GM21515 (cell line): ENCODE results near the gene ATP6V1G1.
A peak's percentile ranks its signal among the peaks of the same experiment; 100 is the strongest.

Experiments
- ATAC-seq: cut with Tn5 transposase; IDR thresholded peaks from one replicate; pipeline ENCODE4 v1.9.1; 2021; ENCODE audit not compliant: unreplicated experiment

Gene ATP6V1G1

GRCh38 chr9:114611516-114612271 is 24.1 kb downstream of the ATP6V1G1 start:
- peak; percentile 39 for ATAC-seq

- no peak for ATAC-seq
These were observed 24.8 kb downstream of the ATP6V1G1 start for GRCh38 chr9:114612272-114612923.

GRCh38 chr9:114613087-114613486 is 25.5 kb downstream of the ATP6V1G1 start:
- no peak for ATAC-seq

DNA sequence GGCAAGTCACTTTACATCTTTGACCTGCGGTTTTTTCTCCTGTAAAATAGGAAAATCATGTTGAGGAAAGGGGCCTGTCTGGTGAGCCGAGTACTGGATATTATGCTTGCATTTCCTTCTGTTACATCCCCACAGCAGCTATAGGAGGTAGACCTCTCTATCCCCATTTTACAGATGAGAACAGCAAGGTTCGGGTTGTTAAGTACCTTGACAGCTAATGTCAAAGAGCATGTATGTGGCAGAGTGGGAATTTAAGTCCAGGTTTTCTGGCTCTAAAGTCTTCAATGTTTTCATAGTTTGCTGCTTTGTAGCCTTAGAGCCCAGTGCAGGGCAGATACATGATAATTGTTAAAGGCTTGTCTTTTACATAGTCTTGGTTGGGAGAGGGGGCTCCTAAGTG is 26.4 kb downstream of the ATP6V1G1 start:
- no peak for ATAC-seq

DNA sequence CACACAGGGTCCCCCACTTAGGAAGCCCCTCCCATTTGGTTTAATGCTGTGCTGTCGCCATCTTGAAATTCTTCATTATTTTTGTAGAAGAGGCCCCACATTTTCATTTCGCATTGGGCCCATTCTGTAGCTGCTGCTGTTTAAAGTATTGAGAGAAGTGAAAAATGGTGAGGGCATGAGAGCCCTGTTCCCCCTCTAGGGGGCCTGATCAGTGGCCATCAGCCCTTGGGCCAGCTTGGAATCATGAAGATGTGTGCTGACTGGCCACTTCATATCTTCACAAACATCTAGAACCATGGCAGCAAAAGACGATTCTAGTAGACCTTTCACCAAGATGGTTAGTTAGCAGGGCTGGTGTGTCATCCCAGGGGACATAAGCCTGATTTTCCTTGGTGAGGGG is 26.8 kb downstream of the ATP6V1G1 start:
- ATAC-seq, result no peak

DNA sequence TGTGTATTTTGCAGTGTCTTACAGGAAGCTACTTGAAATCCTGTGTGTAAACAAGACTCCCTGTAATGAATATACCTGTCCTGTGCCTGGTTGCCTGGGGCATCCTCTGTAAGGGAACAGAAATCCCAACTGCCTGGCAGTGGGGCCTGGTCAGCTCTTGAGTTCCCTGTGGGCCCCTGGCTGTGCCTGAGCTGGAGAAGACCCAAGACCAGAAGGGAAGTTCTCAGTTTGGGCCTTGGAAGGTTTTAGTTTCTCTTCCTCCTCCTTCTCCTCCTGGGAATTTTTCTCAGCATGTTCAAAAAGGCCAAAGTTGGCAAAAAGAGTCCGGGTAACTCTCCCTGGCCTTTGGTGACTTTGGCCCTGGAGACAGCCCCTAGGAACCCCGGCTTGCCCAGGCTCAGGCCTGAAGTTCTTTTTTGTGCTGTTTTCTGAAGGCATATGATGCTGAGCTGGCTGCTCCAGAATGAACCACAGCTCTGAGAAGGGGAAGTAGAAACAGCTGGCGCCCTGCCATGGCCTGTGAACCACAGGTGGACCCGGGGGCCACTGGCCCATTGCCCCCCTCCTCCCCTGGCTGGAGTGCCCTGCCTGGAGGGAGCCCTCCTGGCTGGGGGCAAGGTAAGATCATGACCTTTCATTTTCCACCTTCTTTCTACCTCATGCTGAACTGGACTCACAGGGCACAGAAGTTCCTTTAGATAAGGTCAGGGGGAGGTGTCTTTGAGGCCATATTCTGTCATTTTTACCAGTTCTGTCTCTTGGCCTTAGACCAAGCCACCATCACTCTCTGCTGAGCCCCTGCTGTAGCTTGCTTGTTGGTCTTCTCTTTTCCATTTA is 29.3 kb downstream of the ATP6V1G1 start:
- ATAC-seq, result peak; percentile 71

GRCh38 chr9:114619191-114619761 is 31.7 kb downstream of the ATP6V1G1 start:
- ATAC-seq, result peak; percentile 59

- ATAC-seq, result no peak
These were observed 34.0 kb downstream of the ATP6V1G1 start for GRCh38 chr9:114621561-114621960.

GRCh38 chr9:114621975-114622609 is 34.5 kb downstream of the ATP6V1G1 start:
- no peak for ATAC-seq

GRCh38 chr9:114624677-114625076 is 37.1 kb downstream of the ATP6V1G1 start:
- no peak for ATAC-seq

- ATAC-seq, result no peak
These were observed 38.9 kb downstream of the ATP6V1G1 start for GRCh38 chr9:114626415-114627020.

GRCh38 chr9:114627553-114627952 is 40.0 kb downstream of the ATP6V1G1 start:
- ATAC-seq, result no peak

DNA sequence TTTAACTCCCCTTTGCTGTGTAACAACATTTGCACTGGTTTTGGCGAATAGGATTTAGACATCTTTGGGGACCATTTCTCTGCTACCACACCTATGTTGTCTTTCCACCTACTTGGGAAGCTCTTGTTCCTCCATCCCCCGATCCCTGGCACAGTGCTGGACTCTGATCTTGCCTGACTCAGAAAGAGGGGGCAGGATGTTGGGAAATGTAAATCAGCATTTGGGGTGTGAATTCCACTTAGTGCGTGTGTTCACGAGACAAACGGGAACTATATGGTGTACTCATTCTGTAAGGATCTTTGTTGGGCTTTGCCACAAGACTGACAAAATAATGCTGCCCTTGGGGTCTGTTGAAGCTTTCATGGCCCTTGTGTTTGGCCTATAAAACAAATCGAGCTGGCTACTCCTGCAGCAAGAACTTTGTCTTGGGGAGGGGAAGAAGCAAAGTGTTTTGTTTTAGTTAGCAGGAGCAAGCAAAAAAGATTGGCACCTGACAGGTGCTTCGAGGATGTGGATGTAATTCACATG is 42.1 kb downstream of the ATP6V1G1 start:
- no peak for ATAC-seq

DNA sequence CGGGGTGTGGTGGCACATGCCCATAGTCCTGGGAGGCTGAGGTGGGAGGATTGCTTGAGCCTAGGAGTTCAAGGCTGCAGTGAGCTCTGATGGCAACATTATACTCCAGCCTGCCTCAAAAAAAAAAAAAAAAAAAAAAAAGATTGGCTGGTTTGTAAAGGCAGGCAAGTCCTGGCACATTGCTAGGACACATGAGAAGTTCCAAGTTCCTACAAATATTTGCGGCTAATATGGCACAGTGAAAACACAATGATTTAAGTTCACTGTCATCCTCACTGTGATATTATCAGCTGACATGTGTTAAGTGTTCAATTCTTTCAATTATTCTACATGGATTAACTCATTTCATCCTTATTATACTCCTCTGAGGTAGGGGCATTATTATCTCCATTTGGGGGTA is 43.6 kb downstream of the ATP6V1G1 start:
- no peak for ATAC-seq

GRCh38 chr9:114633438-114634089 is 46.0 kb downstream of the ATP6V1G1 start:
- ATAC-seq, result no peak

GRCh38 chr9:114634387-114634786 is 46.8 kb downstream of the ATP6V1G1 start:
- ATAC-seq, result no peak

- no peak for ATAC-seq
These were observed 50.8 kb downstream of the ATP6V1G1 start for GRCh38 chr9:114638404-114638803.

- no peak for ATAC-seq
These were observed 54.4 kb downstream of the ATP6V1G1 start for GRCh38 chr9:114641967-114642366.

DNA sequence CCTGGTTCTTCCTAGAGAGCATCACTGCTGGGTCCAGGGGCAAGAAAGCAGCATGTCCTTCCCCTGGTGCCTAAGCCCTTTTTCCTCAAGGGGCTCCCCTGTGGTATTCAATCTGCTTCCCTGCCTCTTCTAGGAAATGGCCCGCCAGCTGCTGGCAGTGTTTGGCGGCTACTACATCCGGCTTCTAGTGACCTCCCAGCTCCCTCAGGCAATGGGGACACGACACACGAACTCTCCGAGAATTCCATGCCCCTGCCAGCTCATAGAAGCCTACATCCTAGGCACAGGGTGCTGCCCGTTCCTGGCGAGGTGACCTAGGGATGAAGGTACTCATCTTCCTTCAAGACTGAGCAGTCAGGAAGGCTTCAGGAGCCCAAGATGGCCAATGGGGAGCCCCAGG is 55.4 kb downstream of the ATP6V1G1 start:
- ATAC-seq, result no peak

- no peak for ATAC-seq
These were observed 56.3 kb downstream of the ATP6V1G1 start for GRCh38 chr9:114643896-114644295.
